ENCODE results near the gene ATP2C2.

- TF ChIP-seq POLR2A (IDR thresholded peaks at IDR 0.05), result no peak
- TF ChIP-seq CTCF (IDR thresholded peaks at IDR 0.05), result no peak
These were observed 18.7 kb downstream of the ATP2C2 start for GRCh38 chr16:84387021-84387420.
